Tibial nerve (tissue), 3 donors: Measurements from ENCODE around the gene ATP5IF1.

Experiments
- POLR2A ChIP-seq, 2 donors: fragments of 450-650 bp; IDR thresholded peaks; one replicate each; pipeline ENCODE4 v1.6.1; 2017; ENCODE audit warnings: antibody characterized with exemption in 2 of 2, mild to moderate bottlenecking in 2 of 2, moderate library complexity in 2 of 2
- TF ChIP-seq, protein P1 (sequence below), 5 experiments: fragments of 200-600 bp in 3 of 5; fragments of 450-650 bp in 2 of 5; sonication (generic) in 3 of 5; IDR thresholded peaks; one replicate each; pipeline ENCODE4 v1.5.1; 2016 to 2019; ENCODE audit warnings: antibody characterized with exemption in 5 of 5, mild to moderate bottlenecking in 3 of 5, moderate library complexity in 2 of 5

- TF ChIP-seq POLR2A (IDR thresholded peaks at IDR 0.05): no peak
- TF ChIP-seq, protein P1, sequence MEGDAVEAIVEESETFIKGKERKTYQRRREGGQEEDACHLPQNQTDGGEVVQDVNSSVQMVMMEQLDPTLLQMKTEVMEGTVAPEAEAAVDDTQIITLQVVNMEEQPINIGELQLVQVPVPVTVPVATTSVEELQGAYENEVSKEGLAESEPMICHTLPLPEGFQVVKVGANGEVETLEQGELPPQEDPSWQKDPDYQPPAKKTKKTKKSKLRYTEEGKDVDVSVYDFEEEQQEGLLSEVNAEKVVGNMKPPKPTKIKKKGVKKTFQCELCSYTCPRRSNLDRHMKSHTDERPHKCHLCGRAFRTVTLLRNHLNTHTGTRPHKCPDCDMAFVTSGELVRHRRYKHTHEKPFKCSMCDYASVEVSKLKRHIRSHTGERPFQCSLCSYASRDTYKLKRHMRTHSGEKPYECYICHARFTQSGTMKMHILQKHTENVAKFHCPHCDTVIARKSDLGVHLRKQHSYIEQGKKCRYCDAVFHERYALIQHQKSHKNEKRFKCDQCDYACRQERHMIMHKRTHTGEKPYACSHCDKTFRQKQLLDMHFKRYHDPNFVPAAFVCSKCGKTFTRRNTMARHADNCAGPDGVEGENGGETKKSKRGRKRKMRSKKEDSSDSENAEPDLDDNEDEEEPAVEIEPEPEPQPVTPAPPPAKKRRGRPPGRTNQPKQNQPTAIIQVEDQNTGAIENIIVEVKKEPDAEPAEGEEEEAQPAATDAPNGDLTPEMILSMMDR (IDR thresholded peaks at IDR 0.05): no peak
Measured at GRCh38 chr1:28246427-28246832, 10.5 kb downstream of the ATP5IF1 start.
